Measurements from ENCODE around the gene TRDN. TPM values are rescaled to one million over a fixed set of nuclear protein-coding genes. Genes with fewer than 3 reads are reported as not detected.

Gene TRDN
- total and polyA plus RNA-seq, 9 donors, result under 0.01 to 7.8 (median 1.3) TPM; not detected in 1

- no peaks in the 10 kb centered on the region for H3K9me3 ChIP-seq
- H3K27ac ChIP-seq, result no peak overlapping the region
- no peak overlapping the region for H3K4me3 ChIP-seq
- H3K4me1 ChIP-seq (ENCODE audit: insufficient read depth), result no peaks in the 10 kb centered on the region
- TF ChIP-seq EP300 (IDR thresholded peaks at IDR 0.05) (no peak), POLR2A (IDR thresholded peaks at IDR 0.05) (no peak), CTCF (IDR thresholded peaks at IDR 0.05) (no peak)
- no peak for DNase-seq
- WGBS, 3 donors, result 81 to 88% (median 86%) methylated on average over 1 of the region's 1 CpG
- no peaks in the 10 kb centered on the region for H3K27me3 ChIP-seq
- intact Hi-C loops (cut with DNase I), result no loop called here
- no peaks in the 10 kb centered on the region for H3K36me3 ChIP-seq
These were observed 231.8 kb downstream of the TRDN start for GRCh38 chr6:123404975-123405374.

- 41 to 72% (median 43%) methylated on average over 2 of the region's 2 CpGs for WGBS, 3 donors
- intact Hi-C loops (cut with DNase I), result no loop called here
- Histone ChIP-seq H3K27me3 (no peaks in the 10 kb centered on the region), H3K27ac (no peak overlapping the region), H3K4me1 (ENCODE audit: insufficient read depth) (no peaks in the 10 kb centered on the region), H3K36me3 (no peaks in the 10 kb centered on the region), H3K9me3 (no peaks in the 10 kb centered on the region), H3K4me3 (no peak overlapping the region)
- TF ChIP-seq EP300 (IDR thresholded peaks at IDR 0.05) (no peak), CTCF (IDR thresholded peaks at IDR 0.05) (no peak), POLR2A (IDR thresholded peaks at IDR 0.05) (no peak)
- DNase-seq, result no peak
These were observed 234.7 kb downstream of the TRDN start for GRCh38 chr6:123402052-123402451.

- intact Hi-C loops (cut with DNase I), result no loop called here
- H3K36me3 ChIP-seq, result no peaks in the 10 kb centered on the region
- H3K4me3 ChIP-seq, result no peak overlapping the region
- H3K27me3 ChIP-seq, result no peaks in the 10 kb centered on the region
- WGBS, 3 donors, result 86 to 89% (median 86%) methylated on average over 12 of the region's 12 CpGs
- no peaks in the 10 kb centered on the region for H3K9me3 ChIP-seq
- no peak for DNase-seq
- H3K27ac ChIP-seq, result no peak overlapping the region
- no peak for TF ChIP-seq CTCF (IDR thresholded peaks at IDR 0.05)
- H3K4me1 ChIP-seq (ENCODE audit: insufficient read depth), result no peaks in the 10 kb centered on the region
These were observed 238.7 kb downstream of the TRDN start for GRCh38 chr6:123398072-123398471.

GRCh38 chr6:123393331-123393730 lies 243.4 kb downstream of the TRDN start:
- 2 to 5% (median 4%) methylated on average over 1 of the region's 1 CpG for WGBS, 3 donors
- intact Hi-C loops (cut with DNase I), result no loop called here

More at GRCh38 chr6:123393331-123393730, 243.4 kb downstream of the TRDN start:
- no peak overlapping the region for H3K27ac ChIP-seq
- no peak overlapping the region for H3K4me3 ChIP-seq
- no peaks in the 10 kb centered on the region for H3K36me3 ChIP-seq
- no peaks in the 10 kb centered on the region for H3K4me1 ChIP-seq (ENCODE audit: insufficient read depth)
- no peaks in the 10 kb centered on the region for H3K27me3 ChIP-seq
- no peak for DNase-seq
- TF ChIP-seq CTCF (IDR thresholded peaks at IDR 0.05) (no peak), POLR2A (IDR thresholded peaks at IDR 0.05) (no peak)
- H3K9me3 ChIP-seq, result no peaks in the 10 kb centered on the region

Measured in ovary (tissue), 9 donors.